Peyer's patch (tissue), 4 donors: ENCODE results near the gene ATG5.

Experiments
- POLR2A ChIP-seq, 2 donors: fragments of 450-650 bp; IDR thresholded peaks; one replicate each; pipeline ENCODE4 v1.5.1; 2017; ENCODE audit warnings: antibody characterized with exemption in 2 of 2, mild to moderate bottlenecking in 2 of 2, moderate library complexity in 2 of 2
- TF ChIP-seq, protein P1 (sequence below), 6 experiments: fragments of 450-650 bp in 4 of 6; fragments of 200-600 bp in 2 of 6; sonication (generic) in 1 of 6; IDR thresholded peaks; one replicate each; pipeline ENCODE4 v1.5.1; 2017 to 2019; ENCODE audit warnings: antibody characterized with exemption in 6 of 6, mild to moderate bottlenecking in 3 of 6, moderate library complexity in 1 of 6

- TF ChIP-seq POLR2A (IDR thresholded peaks at IDR 0.05): no peak
- TF ChIP-seq, protein P1, sequence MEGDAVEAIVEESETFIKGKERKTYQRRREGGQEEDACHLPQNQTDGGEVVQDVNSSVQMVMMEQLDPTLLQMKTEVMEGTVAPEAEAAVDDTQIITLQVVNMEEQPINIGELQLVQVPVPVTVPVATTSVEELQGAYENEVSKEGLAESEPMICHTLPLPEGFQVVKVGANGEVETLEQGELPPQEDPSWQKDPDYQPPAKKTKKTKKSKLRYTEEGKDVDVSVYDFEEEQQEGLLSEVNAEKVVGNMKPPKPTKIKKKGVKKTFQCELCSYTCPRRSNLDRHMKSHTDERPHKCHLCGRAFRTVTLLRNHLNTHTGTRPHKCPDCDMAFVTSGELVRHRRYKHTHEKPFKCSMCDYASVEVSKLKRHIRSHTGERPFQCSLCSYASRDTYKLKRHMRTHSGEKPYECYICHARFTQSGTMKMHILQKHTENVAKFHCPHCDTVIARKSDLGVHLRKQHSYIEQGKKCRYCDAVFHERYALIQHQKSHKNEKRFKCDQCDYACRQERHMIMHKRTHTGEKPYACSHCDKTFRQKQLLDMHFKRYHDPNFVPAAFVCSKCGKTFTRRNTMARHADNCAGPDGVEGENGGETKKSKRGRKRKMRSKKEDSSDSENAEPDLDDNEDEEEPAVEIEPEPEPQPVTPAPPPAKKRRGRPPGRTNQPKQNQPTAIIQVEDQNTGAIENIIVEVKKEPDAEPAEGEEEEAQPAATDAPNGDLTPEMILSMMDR (IDR thresholded peaks at IDR 0.05): no peak
Observed at GRCh38 chr6:106183430-106183829, 142.1 kb downstream of the ATG5 start.
